Endothelial cell of umbilical vein (primary cell): ENCODE measurements around the gene GAL3ST2.

Source experiments
- EZH2 ChIP-seq: IDR thresholded peaks from 2 replicates; pipeline ENCODE4 v1.6.1; 2012; ENCODE audit warnings: borderline replicate concordance, low read depth, mild to moderate bottlenecking, moderate library complexity, low read length, inconsistent platforms; ENCODE audit not compliant: severe bottlenecking
- TF ChIP-seq, protein P1 (sequence below), 2 donors: IDR thresholded peaks; 1 replicate in 1 of 2; 2 replicates in 1 of 2; pipeline ENCODE4 v1.5.1; 2011; ENCODE audit warnings: low read length in 2 of 2, mild to moderate bottlenecking in 2 of 2, moderate library complexity in 2 of 2, control low read depth in 1 of 2, inconsistent platforms in 1 of 2, low read depth in 1 of 2; ENCODE audit not compliant: insufficient read depth in 1 of 2; ENCODE audit errors: extremely low read depth in 1 of 2

DNA sequence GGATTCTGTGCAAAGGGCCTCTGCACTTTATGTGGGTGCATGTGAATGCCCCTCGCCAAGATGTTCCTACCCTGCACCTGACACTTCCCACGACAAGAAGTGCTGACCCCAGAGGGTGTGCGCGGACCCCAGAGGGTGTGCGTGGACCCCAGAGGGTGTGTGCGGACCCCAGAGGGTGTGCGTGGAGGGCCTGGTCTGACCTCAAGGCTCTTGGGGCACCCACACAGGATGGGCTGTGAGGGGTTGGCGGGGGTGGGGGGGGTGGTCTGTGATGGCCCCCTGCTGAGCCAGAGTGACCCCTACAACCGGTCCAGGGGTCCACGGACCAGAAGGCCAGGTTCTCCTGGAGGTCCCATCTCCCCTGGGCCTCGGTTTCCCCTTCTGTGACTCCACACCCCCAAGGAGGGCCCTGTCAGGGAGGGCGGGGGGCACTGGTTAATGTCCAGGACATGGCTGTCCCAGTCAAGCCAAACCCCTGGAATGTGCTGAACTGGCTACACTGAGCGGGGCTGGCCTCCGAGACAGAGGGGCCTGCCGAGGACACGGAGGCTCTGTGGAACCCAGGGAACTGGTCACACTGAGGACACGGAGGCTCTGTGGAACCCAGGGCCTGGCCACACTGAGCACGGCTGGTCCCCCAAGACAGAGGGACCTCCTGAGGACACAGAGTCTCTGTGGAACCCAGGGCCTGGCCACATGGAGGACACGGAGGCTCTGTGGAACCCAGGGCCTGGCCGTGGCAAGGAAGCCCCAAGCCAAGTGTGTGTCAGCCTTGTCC is 35.5 kb downstream of the GAL3ST2 start:
- TF ChIP-seq, protein P1, sequence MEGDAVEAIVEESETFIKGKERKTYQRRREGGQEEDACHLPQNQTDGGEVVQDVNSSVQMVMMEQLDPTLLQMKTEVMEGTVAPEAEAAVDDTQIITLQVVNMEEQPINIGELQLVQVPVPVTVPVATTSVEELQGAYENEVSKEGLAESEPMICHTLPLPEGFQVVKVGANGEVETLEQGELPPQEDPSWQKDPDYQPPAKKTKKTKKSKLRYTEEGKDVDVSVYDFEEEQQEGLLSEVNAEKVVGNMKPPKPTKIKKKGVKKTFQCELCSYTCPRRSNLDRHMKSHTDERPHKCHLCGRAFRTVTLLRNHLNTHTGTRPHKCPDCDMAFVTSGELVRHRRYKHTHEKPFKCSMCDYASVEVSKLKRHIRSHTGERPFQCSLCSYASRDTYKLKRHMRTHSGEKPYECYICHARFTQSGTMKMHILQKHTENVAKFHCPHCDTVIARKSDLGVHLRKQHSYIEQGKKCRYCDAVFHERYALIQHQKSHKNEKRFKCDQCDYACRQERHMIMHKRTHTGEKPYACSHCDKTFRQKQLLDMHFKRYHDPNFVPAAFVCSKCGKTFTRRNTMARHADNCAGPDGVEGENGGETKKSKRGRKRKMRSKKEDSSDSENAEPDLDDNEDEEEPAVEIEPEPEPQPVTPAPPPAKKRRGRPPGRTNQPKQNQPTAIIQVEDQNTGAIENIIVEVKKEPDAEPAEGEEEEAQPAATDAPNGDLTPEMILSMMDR (IDR thresholded peaks at IDR 0.05; ENCODE audit: extremely low read depth in 1 of 2, insufficient read depth in 1 of 2, low read depth in 1 of 2, low read length in 2 of 2): no peak
- TF ChIP-seq EZH2: no peak
